Activated T-cell treated with anti-CD3 and anti-CD28 coated beads, Interleukin-2, amount 50 U/mL, for 48 hours (primary cell): ENCODE results near the gene PTPN14.
"Not testable (repeated sequence)": the region's sequence is repeated elsewhere in the genome, so short reads cannot be mapped to it uniquely, and the experiment has no call there.

ENCODE experiments used
- DNase-seq, 2 experiments: peaks; one replicate each; pipeline ENCODE4 v3.0.0-alpha.2; 2020

PTPN14 gene

DNA sequence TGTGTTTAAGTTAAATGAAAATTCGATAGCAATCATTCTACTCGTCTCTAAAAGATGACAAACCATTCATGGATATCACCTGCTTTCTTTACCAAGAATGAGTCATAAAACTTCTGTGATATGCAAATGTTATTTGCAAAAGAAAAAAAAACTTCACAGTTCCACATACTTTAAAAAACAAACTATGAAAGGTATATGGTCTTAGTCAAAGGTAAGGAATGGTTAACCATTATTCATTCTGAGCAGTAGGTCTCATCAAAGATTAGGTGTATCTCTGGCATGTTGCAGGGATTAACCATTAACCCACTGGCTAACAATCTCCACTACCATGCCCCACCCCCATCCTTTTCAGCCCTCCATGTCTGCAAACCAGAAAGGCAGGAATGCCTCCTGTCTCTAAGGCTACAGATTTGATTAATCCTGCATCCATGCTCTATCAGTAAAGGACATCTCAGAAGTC lies 44.4 kb downstream of the PTPN14 start:
- no peak for DNase-seq

DNA sequence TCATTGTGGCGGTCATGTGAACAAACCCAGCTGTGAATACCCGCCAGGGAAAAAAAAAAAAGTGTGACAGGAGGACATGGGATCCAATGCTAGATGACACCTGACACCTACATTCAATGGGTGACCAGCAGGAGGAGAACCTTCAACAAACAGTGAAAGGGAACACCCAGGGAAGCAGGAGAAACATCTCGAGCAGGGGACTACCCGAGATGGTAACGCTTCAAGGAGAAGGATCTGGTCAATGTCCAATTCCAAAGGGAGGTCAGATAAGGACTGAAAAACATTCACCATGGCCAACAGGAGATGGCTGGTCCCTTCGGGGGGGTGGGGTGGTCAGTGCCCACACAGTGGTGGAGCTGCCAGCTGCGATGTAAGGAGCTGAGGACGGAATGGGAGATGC lies 46.3 kb downstream of the PTPN14 start:
- no peak for DNase-seq

DNA sequence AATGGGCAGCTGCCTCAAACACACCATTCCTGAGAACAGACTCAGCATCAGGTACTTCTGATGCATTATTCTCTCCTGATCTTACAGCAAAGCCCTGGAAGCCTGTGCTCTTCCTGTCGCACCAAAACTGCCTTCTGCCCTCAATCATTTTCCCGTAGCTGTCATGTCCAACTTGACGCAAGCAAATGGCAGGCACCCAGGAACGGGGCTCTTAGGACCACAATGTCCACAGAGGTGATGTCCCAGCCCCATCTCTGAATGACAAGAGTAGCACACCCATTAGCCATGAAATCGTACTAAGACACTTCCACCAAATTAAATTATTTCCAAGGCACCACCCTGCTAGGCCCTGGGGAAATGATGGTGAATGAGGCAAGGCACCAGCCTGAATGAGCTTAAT lies 47.1 kb downstream of the PTPN14 start:
- no peak for DNase-seq

DNA sequence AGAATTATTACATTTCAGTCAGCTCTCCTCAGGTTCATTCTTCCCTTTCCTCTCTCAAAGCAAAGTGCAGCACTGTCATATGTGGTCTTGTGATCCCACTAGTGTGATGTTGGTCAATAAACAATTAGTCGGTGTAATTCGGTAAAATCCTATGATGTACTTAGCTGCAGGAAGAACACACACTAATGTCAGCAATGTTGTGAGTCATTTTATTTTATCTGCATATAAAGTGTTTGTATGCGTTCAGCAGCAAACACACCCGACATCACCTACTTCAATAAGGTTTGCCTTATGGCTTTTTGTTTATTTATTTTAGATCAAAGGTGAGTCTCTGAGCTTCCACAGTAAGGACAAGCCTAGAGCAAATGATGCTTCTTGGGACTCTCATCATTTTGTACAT lies 47.8 kb downstream of the PTPN14 start:
- DNase-seq: no peak

DNA sequence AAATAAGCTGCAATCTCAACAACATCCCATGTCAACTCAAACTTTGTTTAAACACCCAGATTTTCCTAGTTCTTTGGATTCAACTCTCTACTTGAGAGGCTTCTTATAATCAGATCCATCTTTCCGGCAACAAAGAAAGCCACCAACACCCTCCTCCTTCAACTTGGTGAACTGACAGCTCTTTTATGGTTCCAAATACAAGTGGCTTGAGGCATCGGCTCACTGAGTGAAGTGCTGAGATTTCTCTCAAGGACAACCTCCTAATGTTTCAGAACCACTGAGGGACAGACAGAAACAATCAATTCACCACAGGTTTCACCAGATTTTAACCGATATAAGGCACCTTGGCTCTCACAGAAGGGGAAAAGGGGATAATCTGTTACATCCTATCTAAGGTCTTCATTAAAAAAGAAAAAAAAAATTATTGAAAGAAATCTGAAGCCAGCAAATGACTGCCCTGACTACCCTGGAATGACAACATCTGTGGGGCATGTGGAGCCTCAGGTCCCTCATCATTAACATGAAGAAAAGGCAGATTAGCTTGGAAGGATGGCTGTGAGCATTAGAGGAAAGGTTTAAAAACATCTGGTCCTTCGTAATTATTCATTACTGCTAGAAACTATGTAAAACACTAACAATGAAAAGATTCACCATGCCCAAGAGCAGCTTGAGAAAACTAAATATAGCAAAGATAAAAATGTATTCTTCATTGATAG lies 50.9 kb downstream of the PTPN14 start:
- no peak for DNase-seq

DNA sequence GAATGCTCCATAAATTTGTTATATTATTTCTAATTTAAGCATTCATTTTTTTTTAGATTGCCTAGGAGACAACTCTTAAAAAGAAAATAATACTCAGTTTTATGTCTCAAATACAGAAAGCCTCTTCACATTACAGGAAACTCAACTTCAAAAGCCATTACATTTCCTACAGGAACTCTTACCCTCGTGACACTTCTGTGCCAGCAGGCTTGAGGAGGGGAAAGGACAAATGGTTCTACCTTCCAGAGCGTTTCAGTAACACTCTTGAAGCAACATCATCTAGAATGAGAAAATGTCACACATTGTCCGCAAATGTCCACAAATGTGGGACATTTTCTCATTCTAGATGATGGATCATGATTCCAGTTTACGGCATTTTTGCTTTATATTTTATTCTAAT lies 51.7 kb downstream of the PTPN14 start:
- DNase-seq: no peak

DNA sequence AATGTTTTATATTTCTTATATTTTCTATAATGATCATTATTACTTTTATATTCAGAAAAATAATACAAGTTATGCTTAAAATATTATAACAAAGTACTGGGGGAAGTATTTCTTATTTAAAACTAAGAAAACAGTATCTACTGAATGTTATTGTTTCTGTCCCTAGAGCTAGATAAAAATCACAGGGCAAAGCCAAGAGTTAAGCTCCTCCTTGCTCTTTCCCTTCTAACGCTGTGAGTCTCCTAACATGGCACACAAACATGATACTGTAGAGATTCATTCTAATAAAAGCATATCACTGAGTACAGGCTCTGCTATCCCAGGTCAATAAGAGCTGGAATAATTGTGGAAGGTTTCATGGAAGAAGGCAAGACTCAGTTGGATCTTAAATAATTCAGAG lies 53.4 kb downstream of the PTPN14 start:
- no peak for DNase-seq

DNA sequence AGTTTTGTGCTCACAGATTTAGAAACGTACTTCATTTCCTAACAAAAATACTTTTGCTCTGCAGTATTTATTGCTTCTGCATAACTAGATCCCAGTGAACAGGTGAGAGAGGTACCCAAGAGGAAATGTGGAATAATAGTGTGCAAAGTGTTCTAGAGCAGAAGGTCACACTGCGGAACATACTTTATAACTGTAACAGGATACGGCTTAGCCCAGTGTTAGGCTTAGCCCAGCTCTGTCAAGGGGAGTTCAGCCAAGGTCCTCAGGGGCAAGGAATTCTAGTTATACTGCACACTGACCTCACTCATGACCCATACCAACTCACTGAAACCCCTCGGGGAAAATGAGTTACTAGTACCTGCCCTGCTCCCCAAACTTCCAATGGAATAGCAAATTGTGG lies 55.3 kb downstream of the PTPN14 start:
- no peak for DNase-seq

DNA sequence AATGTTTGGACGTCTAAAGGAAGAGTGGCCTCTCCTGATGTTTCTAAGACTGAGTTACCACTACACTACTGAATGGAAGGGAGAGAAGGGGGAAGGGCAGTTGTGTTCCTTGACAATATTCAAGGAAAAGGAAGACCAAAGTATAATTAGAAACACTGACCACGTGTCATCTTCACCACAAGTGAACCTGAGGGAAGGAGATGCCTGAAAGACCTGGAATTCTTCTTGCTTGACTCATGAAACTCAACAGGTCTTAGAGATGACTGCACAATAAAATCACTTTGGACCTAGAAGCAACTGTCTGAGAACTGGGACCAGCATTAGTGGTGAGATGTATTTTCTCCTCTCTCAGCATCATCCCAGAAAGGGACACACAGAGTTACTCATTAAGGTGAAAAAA lies 56.7 kb downstream of the PTPN14 start:
- DNase-seq: no peak

DNA sequence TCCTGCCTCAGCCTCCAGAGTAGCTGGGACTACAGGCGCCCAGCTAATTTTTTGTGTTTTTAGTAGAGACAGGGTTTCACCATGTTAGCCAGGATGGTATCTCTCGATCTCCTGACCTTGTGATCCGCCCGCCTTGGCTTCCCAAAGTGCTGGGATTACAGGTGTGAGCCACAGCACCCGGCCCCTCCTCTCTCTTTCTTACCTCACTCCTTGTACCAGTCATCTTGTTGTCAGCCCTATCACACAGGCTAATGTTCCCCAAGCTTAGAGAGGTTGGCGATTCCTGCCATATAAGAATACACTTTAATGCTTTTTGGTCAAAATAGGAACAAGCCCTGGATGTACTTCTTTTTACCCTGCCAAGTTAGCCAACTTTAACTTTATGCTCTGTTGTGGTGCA lies 57.2 kb downstream of the PTPN14 start:
- DNase-seq: not testable (repeated sequence)

DNA sequence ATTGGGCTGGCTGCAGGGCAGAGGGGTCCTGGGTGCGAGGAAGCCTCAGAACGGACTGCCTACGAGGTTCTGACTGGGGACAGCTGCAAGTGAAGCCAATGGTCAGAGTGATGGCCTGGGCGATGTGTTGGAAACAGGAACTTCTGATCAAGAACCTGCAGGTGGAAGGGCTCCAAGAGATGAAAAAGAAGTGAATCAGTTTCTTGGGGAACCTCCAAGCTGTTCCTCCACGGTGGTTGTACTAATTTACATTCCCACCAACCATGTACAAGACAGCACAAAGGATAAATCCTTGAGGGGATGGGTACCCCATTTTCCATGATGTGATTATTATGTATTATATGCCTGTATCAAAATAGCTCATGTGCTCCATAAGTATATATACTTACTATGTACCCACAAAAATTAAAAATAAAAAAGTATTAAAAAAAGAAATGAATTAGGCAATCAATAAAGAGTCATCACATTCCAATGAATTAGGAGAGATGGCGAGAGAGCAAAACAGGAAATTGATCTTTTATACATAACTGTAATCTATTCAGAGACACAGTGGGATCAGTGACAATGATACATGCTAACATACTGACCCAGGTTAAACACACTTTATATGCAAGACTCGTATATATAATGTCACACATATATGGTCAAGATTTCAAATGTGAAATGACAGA lies 58.1 kb downstream of the PTPN14 start:
- no peak for DNase-seq

DNA sequence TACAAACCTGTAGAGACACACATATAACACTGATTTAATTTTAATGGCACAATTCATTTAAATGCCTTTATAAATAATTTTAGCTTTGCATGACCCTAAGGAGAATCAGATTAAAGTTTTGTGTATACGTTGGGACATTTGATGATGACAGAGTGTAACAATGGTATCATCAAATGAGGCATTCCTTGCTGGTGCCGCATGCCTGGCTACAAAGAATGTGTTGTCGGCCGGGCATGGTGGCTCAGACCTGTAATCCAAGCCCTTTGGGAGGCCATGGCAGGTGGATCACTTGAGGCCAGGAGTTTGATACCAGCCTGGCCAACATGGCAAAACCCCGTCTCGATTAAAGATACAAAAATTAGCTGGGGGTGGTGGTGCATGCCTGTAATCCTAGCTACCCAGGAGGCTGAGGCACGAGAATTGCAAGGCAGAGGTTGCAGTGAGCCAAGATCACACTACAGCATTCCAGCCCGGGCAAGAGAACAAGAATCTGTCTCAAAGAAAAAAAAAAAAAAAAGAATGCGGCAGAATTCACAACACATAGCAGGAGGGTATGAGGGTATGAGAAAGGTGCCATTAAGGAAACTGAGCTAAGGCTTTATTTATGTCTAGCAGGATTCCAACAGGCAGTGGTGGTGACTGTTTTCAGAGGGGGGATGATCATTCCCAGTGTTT lies 58.9 kb downstream of the PTPN14 start:
- no peak for DNase-seq

DNA sequence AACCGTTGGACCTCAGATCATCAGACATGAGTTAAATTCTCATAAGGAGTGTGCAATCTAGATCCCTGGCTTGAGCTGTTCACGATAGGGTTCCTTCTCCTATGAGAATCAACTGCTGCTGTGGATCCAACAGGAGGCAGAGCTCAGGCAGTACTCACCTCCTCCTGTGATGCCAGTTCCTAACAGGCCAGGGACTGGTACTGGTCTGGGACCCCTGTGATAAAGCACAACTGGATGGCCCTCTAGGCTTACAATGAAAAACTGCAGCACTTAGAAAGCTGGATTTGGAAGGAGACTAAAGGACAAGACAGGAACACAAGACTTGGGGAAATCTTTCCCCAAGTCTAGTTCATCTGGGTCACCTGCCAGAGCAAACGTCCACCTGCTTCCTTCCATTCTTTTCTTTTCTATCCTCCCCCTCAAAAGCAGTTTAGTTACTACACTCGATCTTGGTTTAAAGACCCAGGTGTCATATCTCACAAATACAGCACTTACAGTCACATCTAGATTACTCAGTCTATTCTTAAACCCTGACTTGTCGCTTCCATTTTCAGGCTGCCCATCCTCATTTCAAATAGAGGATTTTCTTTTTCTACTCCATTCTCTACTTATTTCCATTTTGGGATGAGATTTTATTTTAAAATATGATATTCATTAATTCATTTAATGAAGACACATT lies 59.8 kb downstream of the PTPN14 start:
- DNase-seq: no peak

DNA sequence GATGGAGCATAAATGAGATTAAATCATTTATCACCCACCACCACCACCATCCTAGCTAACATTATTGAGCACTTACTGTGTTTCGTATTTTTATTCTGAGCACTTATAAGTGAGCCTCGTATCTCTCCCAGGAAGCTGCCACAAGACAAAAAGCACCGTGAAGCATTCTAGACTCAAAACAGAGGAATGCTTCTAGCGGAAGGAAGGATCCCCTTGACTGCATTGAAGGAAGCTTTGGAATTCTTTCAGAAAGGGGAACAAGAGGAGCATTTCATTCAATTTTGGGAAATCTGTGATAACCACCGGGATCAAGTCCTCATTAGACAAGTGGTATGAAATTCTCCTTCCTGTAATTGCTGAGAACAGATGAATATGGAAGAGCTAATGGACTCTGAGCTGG lies 66.3 kb downstream of the PTPN14 start:
- DNase-seq: no peak

DNA sequence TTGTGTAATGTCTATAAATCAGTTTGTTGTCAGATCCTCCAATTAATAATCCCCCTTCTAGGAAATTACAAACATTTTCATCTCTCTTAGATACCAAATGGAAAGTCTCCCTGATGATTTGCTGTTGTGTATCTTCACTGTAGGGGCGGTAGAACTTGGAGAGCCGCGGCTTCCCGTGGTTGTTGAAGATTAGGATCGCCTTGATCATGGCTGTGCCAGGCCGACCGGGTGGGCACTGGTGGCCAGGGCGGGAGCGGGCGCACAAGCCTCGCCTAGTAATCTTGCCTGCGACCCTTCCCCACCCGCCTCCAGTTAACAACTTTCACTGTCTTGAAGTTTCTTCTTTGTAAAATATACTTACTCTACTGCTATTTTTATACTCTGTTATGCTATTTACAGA lies 68.2 kb downstream of the PTPN14 start:
- DNase-seq: not testable (repeated sequence)

DNA sequence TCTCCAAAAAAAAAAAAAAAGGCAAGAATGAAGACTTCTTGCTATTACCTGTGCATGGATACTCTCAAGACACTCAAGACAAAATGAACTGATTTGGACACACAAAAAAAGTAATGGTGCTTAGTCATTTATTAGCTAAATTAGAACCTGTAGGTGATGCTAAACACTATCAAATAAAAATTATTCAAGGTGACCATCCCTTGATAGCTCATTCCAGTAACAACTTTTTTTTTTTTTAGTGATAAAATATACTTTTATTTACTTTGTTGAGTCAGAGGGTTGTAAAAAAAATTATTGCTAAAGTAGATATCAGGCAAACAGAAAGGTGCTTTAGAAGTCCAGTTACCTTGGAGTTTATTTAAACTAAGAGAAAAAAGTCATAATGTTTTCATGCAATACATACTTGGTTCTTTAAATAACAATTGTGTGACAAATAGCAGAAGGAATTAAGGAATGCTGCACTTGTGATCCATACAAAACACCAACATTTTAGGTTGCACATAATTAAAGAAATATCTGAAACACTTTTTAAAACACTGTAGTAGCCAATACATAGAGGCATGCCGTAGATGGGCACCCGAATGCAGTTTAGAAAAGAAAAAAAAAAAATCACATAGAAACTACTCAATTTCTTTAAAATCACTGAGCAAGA lies 69.3 kb downstream of the PTPN14 start:
- DNase-seq: not testable (repeated sequence)

DNA sequence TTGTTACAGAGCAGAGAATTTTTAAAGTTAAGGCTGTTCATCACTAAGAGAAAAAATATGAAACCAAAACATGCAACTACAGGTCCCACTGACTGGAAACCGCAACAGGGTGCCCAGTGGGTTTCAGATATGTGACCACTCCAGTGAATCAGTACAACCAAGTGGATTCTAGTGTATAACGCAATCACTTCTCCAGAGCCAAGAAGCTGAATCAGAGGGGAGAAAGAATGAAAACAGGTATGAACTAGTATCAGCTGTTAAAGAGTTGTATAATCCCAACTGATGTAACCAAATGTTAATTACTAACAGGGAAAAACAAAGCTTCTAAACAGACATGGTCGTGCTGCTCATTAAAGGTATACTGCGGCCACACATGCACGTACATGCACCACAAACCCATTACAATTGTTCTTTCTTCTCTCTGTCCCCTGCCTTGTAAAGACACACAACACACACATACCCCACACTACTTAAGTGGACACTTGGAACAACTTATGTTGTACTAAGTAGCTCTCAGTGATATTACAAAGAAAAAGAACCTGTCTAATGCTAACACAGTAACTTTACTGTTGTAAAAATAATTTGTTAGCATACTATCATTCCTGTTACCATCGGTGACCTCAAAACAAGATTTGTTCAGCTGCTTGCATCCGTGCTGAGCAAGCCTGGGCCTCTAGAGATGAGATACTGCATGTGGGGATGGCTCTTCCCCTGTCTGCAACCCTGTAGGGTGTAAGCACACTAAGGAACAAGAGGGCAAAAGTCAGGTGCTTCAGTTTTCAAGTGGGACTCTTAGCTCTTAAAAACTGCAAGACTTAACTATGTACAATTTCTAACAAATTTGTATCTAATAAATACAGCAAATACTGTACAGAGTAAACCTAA lies 74.2 kb downstream of the PTPN14 start:
- no peak for DNase-seq

DNA sequence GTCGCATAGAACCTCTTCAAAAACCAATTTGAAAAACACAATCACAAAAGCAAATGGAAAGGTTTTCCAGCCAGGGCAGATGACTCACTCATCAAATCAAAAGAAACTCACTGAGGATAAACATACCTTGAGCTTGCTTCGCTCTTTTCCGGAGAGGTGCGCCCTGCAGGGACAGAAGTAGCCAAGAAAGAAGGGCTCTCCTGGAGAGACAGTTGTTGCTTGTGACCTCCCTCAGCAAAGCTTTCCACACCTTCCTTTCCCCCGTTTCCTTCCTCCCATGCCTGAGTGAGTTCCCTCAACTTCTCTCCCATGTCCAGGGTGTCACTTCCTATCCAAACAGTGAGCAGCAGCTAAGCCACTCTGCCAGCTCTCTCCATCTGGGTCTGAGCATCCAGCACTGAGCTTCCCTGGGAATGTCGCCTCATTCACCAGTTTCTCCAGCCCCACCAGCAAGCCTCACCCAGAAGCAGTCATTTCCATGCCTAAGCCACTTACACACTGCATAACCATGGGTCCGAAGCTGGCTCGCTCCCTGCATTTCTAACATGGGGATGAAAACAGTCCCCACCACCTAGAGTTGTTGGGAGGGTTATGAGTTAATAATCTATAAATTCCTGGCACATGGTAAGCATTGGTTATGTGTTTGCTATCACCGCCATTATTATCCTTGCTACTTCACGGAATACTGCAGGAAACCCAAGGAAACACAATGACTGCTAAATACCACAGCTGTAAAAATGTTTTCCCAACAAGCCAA lies 75.0 kb downstream of the PTPN14 start:
- DNase-seq: no peak

DNA sequence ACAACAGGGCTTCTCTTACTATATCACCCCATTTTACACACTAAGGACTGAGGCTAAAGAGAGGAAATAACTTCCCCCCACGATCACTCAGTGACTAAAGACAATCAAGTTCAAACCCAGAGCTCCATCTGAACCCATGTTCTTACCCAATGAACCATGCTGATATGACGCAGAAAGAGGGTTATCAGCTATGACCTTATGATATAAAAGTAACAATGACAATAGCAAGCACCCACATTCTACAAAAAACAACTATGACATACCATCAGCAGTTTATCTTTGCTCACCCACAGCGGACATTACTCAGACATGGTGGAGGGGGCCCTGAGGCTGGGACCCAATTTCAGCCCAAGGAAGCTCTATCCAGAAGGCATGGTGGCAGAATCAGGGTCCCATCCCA lies 75.7 kb downstream of the PTPN14 start:
- DNase-seq: no peak

DNA sequence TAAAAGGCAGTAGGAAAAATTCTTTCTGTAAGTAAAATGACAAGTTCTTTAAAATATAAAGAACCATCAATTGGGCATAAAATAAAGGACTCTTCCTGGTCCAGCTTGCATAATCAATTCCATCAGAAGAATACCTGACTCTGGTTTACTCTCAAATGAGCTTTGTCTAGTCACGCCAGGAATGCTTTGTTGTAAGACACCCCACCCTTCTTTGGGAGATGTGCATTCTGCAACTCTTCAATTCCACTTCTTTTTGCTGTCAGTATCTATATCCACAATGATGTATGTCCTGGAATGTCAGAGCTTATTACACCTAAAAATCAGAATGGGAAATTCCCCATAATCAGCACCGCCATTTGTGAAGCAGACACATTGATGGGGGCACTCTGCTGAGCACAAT lies 76.1 kb downstream of the PTPN14 start:
- no peak for DNase-seq

DNA sequence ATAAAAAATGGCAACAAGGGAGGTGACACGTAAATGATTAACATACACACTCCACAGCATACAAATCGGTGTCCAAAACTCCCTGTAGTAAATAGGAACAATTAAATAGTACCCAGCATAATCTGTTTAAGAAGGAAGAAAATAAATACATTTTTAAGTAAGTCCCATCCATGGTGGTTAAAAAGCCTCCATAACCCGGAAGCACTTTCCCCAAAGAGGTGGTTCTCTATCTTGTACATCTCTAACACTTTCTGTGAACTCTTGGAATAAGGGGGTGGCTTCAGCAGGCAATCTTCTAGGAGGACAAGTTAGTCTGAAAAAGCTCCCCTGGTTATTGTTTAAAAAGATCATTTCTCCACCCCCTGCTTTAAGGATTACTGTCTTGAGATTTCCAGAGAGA lies 76.9 kb downstream of the PTPN14 start:
- DNase-seq: no peak
